Measurements from ENCODE around the gene CIDEA.

CIDEA gene

GRCh38 chr18:12291690-12292089 lies 37.5 kb downstream of the CIDEA start:
- TF ChIP-seq ZNF274 (IDR thresholded peaks at IDR 0.05; ENCODE audit: low read depth, low read length) = no peak
- no peak overlapping the region for H3K4me3 ChIP-seq (ENCODE audit: low read length)

GRCh38 chr18:12293831-12294230 lies 39.7 kb downstream of the CIDEA start:
- TF ChIP-seq ZNF274 (IDR thresholded peaks at IDR 0.05; ENCODE audit: low read depth, low read length) = no peak
- H3K4me3 ChIP-seq (ENCODE audit: low read length) = no peak overlapping the region

DNA sequence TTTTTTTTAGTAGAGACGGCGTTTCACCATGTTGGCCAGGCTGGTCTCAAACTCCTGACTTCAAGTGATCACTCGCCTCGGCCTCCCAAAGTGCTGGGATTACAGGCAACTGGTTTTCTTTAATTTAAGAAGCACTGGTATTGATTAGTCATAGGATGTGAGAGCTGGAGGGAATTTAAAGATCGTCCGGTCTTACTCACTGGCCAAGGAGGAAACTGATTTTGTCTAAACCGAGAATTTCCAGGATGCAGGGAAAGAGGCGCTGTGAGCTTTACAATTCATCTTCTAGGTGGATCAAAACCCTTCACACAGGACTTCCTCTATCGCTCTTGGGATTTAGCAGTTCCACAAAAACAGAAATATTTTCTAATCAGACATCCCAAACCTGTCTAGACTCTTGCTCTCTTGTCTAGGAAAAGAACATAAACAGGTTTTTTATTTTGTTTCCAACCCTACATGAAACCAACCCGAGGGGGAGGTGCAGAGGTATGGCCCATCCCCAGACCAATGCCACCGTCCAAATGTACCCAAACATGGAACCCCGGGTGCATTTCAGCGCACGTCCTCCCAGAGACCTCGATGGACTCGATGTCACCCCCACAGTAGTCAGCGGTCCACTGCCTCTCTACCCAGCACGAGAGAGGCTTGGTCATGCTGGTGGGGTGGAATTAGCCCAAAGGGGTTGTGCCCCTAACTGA lies 41.4 kb downstream of the CIDEA start:
- H3K4me3 ChIP-seq (ENCODE audit: low read length) = no peak overlapping the region
- TF ChIP-seq ZNF274 (IDR thresholded peaks at IDR 0.05; ENCODE audit: low read depth, low read length) = no peak

GRCh38 chr18:12296087-12296403 lies 41.9 kb downstream of the CIDEA start:
- H3K4me3 ChIP-seq (ENCODE audit: low read length) = no peak overlapping the region
- no peak for TF ChIP-seq ZNF274 (IDR thresholded peaks at IDR 0.05; ENCODE audit: low read depth, low read length)

GRCh38 chr18:12296457-12296856 lies 42.3 kb downstream of the CIDEA start:
- TF ChIP-seq ZNF274 (IDR thresholded peaks at IDR 0.05; ENCODE audit: low read depth, low read length) = no peak
- H3K4me3 ChIP-seq (ENCODE audit: low read length) = no peak overlapping the region

DNA sequence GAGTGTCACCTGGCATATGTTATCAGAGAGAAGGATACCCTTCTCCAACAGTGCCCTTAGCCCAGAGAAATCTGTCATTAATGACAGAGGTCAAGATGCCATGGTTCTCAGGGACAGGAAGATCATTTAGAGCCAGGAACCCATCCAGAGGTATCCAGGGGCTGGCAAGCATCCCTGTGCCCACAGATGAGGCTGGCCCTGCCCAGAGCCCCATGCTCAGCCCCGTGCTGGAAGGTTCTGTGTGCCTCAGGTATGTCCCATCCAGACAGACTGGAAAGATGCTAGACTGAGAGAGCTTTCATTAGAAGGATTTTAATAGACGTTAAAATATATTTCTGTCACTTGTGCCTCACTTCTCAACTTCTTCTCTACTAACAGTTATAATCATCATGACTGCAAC lies 45.7 kb downstream of the CIDEA start:
- H3K4me3 ChIP-seq (ENCODE audit: low read length) = no peak overlapping the region
- no peak for TF ChIP-seq ZNF274 (IDR thresholded peaks at IDR 0.05; ENCODE audit: low read depth, low read length)

GRCh38 chr18:12301263-12302005 lies 47.3 kb downstream of the CIDEA start:
- H3K4me3 ChIP-seq (ENCODE audit: low read length) = no peak overlapping the region
- TF ChIP-seq ZNF274 (IDR thresholded peaks at IDR 0.05; ENCODE audit: low read depth, low read length) = no peak

GRCh38 chr18:12302391-12303147 lies 48.4 kb downstream of the CIDEA start:
- no peak for TF ChIP-seq ZNF274 (IDR thresholded peaks at IDR 0.05; ENCODE audit: low read depth, low read length)
- H3K4me3 ChIP-seq (ENCODE audit: low read length) = no peak overlapping the region

DNA sequence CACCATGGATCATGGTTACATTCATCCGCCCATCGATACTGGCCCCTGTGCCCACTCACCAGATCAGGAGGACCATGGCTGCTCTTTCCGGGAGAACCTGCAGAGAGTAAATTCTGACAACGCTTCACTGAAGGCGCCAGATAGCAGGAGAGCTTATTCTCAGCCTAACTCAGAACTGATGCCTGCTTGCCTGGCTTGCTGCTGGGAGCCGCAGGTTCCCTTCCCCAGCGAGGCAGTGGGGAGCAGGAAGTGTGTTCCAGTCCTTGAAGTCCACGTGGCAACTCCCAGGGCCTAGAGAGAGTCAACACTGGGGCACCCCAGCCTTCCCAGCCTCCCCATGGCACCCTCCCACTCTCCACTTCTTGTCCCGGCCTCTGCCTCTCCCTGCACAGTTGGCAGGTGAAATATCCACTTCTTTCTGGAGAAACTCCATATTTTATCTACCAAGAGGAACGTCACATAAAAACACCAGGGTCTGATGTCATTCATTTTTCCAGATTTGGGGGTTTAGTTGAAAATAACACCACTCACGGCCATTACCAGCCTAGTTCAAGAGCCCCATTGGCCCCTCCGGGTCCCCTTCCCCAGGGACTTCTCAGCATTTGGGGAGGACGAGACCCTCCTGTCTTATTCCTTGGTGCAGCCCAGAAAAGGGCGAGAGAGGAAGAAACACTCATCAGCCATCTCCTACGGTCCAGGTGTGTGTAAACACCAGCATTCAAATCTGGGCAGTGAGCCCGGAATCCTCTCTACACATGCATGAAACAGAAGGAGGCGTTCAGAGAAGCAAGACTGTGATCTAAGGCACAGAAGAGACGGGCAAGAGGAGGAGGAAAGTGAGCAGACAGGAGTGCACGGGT lies 50.4 kb downstream of the CIDEA start:
- no peak for TF ChIP-seq ZNF274 (IDR thresholded peaks at IDR 0.05; ENCODE audit: low read depth, low read length)
- no peak overlapping the region for H3K4me3 ChIP-seq (ENCODE audit: low read length)

DNA sequence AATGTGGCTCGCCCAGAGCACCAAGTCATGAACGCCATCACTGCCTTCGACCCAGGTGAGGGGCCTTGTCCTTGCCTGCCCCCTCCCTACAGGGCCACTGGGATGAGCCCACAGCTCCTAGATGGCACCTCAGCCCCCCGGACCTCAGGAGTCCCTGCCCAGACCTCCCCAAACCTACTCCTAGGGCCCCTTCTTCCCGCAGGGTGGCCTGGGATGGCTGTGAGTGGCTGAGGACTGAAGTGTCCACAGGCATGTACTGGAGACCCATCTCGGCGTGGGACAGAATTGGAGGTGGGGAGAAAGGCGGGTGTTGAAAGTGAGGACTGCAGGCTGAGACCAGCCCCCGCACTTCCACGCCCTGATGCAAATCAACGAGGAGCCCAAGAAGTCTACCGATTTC lies 51.0 kb downstream of the CIDEA start:
- no peak for TF ChIP-seq ZNF274 (IDR thresholded peaks at IDR 0.05; ENCODE audit: low read depth, low read length)
- no peak overlapping the region for H3K4me3 ChIP-seq (ENCODE audit: low read length)

- no peak overlapping the region for H3K4me3 ChIP-seq (ENCODE audit: low read length)
- no peak for TF ChIP-seq ZNF274 (IDR thresholded peaks at IDR 0.05; ENCODE audit: low read depth, low read length)
Observed at GRCh38 chr18:12305930-12306629, 51.9 kb downstream of the CIDEA start.

GRCh38 chr18:12306752-12307700 lies 52.9 kb downstream of the CIDEA start:
- TF ChIP-seq ZNF274 (IDR thresholded peaks at IDR 0.05; ENCODE audit: low read depth, low read length) = no peak
- H3K4me3 ChIP-seq (ENCODE audit: low read length) = peak overlapping the region; percentile 2; the same call in 1 of the 2 replicates

All from GM08714 (cell line).